CD4-positive, alpha-beta T cell treated with Interleukin-21 for 1 hour (primary cell): ENCODE measurements around the gene QSOX1.

ENCODE experiments used
- DNase-seq: peaks from one replicate; pipeline ENCODE4 v3.0.0-alpha.2; 2020

Gene QSOX1

DNA sequence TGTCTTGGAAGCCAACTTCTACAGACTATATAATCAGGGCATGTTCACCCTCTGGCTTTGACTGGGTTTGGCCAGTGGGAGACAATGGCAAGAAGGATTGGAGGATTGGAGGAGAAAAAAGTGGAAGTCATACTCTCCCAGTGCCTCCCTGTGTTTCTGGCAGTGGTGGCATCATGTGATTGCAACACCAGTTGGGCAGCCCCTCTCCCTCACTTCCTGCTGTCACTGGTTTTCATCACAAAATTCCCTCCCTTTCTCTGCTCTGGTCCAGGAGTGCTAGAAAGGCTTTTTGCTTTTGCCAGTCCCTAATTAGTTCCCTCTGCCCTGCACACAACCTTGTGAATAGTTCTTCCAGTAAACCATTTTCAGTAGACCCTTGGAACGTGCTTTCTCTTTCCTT, 3.7 kb upstream of the QSOX1 start:
- no peak for DNase-seq

DNA sequence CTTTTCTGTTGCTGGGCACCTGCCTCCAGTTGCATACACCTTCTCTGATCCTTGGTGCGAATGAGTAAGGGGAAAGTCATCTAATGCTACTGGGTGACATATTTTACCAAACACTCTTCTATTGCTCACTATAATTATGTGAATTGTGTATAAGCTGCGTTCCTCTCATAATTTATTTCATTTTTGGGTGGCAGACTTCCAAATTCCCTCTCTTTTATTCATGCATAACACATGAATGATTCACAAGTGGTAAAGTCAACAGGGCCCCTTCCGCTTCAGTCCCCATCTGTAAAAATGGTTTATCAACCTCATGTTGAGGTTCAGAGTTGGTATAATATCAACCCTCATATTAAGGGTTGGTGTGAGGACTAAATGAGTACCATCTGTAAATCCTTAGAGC, 3.2 kb upstream of the QSOX1 start:
- no peak for DNase-seq

DNA sequence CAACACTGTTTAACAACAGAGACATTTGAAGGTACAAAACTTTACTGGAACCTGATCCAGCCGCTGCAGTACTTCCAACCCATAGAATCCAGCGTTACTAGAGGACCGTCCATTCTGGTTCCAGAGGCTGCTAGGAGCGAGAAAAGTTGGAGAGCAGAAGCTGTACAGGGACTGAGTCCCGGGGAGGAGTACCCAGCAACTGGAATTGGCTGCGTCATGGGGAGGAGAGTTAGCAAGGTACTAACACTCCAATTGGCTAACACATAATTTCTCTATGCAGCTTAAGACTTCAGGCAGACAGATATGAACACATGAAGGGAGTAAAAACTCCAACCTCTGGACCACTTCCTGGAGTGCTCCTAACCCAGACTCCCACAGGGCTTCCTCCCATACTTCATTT, 2.1 kb upstream of the QSOX1 start:
- DNase-seq, result no peak

DNA sequence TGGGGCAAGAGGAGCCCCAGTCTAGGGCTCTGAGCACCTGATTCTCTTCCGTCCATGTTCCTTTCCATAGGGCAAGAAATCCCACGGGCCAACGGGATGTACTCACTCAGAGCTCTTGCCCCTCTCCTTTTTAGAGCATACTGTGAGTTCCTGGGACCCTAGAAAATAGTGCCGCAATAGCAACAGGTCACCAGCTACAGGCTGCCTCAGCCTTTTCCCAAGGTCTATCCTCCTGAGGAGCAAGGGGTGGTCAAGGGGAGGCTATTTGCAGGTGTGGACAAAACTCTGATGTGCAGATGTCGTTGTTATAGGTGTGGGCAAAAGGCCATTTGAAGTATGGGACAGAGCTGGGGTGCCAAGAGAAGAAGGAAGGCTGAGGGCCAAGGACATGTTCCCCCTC, 1.6 kb upstream of the QSOX1 start:
- no peak for DNase-seq

DNA sequence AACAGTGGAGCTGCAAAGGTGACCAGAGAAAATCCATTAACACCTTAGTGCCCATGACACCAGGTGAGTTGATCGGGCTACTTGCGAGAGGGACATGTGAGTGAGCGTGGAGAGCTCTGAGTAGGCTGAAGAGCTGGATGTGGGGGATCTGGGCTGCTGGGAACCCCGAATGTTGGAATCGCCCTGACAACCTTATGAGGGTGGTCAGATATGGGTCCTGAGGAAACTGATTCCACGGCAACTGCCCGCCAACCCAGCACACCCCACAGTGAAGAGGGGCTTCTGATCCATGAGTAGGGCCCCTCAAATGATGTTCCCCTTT, 705 bp upstream of the QSOX1 start:
- DNase-seq, result no peak

DNA sequence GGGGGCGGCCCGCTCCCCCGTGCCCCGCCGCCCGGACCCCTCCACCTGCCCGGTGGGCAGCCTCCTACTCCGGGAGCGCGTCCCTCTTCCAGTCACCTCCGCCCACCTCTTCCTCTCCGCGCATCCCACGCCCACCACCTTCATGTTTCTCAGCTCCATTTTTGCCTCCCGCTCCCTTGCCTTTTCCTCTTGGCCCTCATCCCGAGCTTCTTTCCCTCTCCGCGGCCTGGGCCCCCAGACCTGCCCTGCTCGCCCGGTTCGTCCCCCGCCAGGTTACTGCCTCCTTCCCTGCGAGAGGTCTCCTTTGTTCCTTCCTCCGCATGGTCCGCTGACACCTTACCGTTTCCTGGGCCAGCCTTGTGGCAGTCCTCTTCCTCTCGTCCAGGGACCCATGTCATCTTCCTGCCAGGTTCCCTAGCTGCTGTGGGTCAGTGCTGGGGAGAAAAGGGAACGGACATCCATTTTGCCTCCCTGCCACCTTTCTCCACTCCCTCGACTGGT, 563 bp downstream of the QSOX1 start:
- DNase-seq, result no peak

DNA sequence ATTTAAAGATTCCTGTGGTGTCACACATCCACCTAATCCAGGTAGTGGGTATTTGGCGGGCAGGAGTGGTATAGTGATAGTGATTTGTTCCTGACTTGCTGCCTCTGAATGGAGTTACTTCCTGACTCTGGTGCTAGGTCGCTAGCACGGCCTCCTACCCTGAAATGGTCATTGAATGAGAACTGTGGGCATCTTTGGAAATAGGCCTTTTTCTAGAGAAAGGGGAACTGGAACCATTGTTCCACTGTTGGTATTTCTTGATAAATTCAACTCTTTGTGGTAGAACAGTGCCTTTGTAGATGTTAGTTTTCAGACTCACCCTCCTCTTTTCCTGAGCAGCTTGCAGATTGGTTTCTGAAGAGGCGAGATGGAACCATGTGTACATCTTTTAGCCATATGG, 1.5 kb downstream of the QSOX1 start:
- no peak for DNase-seq

DNA sequence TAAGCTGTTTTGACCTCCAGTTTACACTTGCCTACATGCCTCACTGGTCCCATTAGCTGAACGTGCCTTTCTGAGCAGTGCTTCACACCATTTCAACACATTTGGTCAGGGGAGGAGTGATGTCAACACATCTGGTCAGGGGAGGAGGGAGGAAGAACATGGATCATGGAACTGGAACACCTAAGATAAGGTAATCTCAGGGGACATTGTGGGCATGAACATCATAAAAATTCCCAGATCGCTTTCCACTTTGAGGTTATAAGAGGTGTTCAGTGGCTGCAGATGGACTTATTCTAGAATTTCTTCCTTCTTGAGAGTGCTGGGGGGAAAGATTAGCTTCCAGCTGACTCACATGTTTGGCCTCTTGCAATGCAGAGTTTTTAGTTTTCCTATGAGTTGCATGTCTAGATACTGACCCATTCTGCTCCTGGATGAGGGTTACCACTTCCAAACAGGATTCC, 2.0 kb downstream of the QSOX1 start:
- DNase-seq, result no peak

DNA sequence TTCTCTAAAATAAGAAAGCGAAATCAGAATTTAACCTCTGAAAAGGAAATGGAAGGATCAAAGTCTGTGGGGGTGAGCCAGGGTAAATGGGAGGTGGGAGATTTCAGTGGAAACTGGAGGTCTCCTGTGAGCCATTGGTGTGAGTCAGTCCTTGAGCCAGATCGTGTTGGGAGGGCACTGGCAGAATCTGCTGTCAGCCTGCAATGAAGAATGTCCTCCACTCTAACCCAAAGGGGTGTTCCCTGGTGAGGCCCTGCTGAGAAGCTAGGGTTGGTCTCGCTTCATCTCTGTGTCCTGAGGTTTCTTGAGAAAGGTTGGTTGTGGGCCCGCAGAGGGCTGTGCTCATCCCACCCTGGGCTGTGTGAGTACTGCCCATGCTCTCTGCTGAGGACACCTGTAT, 2.4 kb downstream of the QSOX1 start:
- no peak for DNase-seq

DNA sequence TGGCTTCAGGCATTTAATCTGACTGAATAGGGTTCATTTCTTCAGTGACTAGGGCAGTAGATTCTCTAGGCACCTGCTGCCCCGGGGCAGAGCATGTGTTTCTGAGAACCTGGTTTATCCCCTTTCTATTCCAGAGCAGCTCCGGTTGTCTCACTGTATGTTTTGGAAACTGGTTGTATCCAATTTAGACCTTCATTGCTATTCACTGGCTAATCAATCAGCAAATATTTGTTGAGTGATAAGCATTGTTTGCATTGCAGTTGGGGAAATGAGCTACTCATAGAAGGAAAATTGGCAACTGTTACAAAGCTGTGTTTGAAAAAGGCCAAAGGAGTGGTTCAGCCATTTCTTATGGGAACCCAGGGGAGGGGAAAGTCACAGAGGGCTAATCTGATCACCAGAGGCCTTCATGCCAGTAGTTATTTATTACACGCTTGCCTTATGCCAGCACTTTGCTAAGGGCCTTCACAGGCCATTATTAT, 2.9 kb downstream of the QSOX1 start:
- DNase-seq, result no peak

DNA sequence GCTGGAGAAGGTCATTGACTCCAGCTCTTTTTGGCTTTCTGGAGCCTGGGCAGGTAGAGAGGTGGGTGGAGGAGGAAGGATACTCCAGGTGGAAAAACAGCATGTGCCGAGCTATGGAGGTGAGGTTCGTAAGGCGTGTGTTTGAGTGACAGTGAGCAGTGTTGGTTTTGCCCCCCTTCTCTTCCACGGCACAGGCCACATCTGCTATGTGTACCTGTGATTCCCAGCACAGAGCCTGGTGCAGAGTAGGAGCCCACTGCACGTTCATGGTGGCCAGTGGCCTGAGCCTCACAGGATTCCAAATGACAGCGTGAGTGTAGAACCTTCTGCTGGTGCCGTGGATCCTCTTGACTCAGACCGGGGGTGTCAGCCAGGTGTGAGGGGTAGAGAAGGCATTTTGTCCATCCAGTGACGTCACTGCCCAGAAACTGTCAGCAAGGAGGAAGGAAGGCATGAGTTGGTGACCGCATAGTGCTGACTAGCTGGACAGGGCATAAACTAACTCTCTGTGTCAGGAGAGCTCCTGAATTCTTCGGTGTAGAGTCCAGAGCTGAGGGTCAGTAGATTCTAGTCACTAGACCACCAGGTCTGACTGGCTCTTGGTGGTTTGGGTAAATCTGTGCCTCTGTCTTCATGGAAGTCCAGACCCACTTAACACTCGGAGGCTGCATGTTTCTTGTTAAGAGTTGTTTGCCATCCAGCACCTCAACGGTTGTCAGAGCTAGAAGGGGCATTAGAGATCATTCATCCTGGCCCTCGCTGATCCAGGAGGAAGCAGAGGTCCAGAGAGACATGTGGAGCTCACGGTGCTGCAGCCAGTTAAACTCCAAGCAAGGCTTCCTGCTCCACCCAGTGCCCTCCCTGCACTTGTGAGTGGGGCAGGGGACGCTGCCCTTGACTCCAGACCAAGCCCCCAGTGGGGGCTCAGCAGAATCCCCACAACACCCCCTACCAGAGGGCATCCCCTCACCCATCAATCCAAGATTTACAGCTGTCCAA, 3.8 kb downstream of the QSOX1 start:
- DNase-seq, result no peak

DNA sequence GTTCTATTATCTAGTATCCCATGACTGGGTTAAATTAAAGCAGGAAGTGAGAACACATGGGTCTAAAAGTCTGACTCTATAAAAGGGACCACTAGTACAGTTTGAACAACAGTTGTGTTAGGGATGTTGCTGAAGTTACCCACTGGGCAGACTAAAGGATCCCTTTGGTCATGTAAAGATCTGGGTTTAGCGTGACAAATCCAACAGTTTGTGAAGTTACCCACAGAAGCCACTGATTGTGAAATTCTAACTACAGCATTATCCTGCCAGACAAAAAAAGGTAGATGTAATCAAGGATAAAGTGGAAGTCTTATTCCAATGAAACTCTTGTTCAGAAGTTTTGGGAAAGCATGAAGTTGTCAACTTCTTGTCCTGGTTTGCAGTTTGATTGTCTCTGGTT, 5.7 kb downstream of the QSOX1 start:
- DNase-seq, result no peak

DNA sequence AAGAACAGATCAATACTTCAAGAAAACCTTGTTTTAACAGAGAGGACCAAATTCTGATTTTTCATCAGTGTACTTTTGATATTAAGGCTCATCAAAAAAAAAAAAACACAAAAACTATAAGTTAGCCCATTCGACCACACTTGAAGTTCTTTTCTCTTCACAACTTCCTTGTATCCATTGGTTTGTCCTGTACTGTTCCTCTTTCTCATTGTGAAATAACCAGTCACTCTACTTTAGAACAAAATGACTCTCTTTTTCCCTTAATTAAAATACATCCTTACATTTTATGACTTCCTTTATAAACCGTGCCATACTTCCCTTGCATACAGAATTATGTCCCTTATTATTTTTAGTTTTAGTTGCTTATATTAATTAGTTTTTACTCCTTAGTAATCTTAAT, 8.4 kb downstream of the QSOX1 start:
- no peak for DNase-seq

DNA sequence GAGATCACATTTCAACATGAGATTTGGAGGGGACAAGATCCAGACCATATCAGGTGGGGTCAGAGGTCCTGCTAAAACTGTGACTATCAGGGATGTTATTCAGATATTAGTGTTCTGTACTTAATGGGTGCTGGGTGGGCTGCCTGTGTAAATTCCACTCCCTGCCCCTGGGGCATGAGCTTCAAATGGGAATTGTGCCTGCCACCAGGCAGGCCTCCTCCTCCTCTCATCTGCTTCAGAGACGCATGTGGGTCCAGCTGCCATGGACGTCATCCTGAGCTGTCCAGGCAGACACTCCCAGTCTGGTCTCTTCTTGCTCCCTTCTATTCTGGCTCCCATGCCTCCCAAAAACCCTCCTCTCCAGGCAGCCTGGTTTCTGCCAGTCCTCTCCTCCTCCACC, 10.4 kb downstream of the QSOX1 start:
- no peak for DNase-seq

DNA sequence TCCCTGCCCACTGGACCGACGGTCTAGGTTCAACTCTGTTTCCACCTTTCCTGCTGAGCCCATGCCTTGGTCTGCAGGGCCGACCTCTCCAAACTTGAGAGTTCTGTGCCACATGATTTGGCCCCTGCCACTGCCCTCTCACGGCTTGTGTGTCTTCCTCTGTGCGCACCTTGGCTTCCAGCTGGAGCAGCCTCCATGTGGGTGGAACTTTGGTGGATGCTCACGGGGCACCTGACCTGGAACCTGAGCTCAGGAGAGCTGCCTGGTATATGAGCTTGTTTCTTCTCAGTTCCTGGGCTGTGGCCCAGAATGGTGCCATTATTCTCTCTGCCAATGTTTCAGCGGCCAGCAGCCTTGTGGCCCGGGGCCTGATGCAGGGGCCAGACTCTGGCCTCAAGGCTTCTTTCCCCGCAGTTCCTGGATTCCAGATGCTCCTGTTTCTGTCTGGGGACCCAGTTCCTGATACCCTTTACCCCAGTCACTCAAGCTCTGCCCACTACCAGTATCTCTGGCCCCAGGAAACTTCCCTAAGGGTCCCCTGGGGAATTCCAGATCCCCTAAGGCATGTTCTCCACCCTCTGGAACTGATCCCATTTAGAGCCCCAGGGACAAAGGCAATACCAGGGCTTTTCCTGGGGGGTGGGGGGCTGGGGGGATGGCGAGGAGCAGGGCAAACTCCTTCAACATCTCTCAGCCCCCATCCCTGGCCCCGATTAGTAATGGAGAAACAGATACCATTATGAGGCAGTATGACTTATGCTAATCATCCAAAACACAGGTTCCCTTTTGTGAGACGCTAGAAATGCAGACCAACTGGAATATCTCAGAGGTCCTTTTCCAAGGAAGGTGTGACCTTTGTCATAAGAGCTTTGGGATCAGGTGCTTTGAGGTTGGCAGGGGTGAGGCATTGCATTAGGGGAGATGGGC, 11.1 kb downstream of the QSOX1 start:
- no peak for DNase-seq

DNA sequence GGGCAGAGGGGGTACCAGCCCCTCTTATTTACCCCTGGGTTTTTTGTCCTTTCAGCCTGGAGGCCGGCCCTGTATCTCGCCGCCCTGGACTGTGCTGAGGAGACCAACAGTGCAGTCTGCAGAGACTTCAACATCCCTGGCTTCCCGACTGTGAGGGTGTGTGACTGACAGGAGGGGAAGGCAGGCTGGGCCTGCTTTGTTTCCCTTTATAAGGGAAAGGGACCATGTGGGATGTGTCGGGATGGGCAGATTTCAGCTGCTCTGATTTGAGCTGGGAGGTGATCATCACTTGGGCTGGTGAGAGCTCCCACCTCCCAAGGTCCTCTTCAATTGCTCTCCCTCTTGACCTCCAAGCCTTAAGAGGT, 11.7 kb downstream of the QSOX1 start:
- no peak for DNase-seq

DNA sequence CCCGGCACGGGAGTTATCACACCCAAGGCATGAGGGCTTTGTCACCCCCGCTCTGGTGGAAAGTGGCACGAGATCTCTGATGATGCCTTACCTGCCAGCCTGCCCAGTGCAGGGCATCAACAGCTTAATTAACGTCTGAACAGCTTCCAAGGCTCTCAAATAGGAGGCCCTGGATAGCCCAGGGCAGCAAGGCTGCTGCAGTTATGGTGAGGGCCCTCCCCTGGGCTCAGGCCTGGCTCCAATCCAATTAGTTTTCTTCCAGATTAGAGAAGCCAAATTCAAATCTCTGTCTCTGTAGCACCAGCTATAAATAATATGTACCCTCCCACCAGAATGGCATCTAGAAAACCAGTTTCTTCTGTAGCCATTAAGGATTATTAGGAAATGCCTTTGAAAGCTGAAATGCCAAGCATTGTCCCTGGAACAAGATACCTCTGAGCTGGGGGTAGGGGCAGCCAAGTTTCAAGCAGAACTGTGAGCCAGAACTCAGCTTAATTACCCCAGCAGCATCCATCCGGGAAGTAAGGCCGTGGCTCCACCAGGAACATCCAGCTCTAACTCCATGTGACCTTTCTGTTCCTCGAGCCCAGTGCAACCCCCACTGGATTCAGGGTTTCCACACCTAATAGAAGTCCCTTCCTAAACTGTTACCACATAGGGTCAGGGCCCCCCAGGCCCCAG, 12.5 kb downstream of the QSOX1 start:
- no peak for DNase-seq

DNA sequence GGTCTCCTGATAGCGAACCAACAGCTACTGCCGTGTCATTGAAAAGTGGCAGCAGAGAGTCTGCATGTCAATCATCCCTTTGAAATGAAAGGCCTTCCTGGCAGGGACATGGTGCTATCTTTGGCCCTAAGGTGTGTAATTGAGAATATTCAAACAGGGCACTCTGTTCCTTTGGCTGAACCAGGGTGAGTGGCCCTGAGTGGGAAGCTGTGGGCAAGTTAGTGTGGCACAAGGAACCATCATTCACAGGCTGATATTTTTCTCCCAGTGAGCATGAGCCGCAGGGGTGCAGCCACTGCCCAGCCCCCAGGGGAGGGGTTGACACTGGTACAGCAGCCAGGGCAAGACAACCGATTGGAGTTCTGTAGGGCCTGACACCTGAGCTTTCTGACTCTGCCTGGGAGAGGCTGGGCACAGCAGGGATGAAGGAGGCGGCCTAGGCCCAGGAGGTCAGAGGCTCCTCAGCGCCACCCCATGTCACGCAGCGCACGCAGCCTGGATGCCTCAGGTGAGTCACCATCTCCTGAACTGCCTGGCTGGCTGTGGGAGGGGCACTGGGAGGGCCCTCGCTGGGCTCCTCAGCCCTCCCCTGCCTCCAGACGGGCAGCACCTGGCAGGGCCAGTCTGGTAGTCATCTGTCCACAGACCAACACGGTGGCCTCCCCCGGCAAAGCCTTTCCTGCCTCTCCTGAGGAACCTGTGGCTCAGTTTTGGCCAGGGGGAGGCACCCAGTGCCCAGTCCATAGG, 13.2 kb downstream of the QSOX1 start:
- no peak for DNase-seq

DNA sequence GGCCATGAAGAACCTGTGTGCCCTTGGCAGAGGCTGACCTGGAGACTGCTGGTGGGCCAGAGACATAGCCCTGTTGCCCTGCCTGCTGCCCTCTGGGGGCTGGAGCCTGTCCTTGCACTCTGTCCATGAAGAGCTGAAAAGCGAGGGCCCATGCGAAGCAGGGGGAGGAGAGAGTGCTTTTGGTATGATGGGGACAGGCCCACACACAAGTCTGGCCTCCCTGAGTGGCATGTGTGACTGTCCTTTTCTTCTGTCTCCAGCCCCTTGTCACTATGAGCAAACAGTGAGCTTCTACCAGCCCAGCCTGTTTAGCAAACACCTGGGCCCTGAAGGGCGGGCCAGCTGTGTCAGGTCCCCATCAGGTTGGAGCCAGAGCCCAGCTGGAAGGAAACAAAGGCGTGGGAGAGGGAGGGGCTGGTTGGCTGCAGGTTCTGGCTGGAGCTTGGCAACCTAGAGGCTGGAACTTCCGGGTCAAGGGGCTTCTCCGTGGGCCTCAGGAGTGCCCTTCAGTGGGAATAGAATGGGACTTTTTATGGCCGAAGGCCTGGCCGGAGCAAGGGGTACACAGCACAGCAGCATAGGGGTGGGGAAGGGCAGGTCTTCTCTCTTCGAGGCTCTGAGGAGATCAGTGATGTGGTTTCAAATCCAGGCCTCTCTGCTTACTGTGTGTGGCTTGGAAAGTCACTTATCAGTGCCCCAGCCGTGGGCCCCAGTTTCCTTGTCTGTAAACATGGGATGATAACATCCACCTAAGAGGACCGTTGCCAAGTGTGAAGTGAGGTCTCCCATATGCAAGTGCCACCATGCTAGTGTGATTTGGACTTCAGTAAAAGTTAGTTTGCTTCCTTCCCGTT, 14.3 kb downstream of the QSOX1 start:
- DNase-seq, result peak; percentile 35

DNA sequence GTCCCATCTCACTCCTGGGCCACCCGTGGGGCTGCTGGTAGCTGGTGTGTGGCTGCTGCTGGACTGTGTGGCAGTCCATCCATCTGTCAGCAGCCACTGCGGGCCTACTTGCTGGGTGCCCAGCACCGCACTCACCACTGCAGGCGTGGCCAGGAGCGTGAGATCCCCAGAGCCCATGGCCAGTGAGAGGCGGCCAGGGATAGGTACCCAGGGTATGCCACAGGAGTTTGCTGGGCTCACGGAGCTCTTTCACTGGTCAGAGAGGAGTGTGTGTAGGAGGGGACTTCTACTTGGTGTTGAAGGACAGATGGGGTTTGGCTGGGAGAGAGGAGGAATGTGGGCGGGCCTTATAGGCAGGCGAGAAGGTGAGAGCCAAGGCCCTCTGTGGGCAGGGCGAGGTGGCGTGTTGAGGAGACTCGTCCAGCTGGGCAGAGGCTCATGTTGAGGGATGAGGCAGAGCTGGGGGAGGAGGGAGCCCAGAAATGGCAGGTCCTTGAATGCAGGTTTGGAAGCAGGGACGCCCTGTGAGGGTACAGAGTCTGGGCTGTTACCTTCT, 15.0 kb downstream of the QSOX1 start:
- no peak for DNase-seq
